Mammary epithelial cell (primary cell): ENCODE results near the gene TRERF1.

Experiments used
- EZH2 ChIP-seq: IDR thresholded peaks from 2 replicates; pipeline ENCODE4 v1.6.1; 2012; ENCODE audit warnings: low read length, inconsistent platforms, borderline replicate concordance
- TF ChIP-seq, protein P1 (sequence below), 2 donors: IDR thresholded peaks in 1 of 2; conservative IDR thresholded peaks in 1 of 2; 2 replicates each; pipeline ENCODE4 v1.5.1; 2011 to 2012; ENCODE audit warnings: inconsistent platforms in 2 of 2, low read length in 2 of 2, mild to moderate bottlenecking in 2 of 2, control low read depth in 1 of 2, low read depth in 1 of 2; ENCODE audit not compliant: insufficient read depth in 1 of 2; ENCODE audit errors: extremely low read depth in 1 of 2

GRCh38 chr6:42217519-42218367 is 234.0 kb downstream of the TRERF1 start, which contains the start of gene MRPS10:
- TF ChIP-seq EZH2 = no peak
- TF ChIP-seq, protein P1, sequence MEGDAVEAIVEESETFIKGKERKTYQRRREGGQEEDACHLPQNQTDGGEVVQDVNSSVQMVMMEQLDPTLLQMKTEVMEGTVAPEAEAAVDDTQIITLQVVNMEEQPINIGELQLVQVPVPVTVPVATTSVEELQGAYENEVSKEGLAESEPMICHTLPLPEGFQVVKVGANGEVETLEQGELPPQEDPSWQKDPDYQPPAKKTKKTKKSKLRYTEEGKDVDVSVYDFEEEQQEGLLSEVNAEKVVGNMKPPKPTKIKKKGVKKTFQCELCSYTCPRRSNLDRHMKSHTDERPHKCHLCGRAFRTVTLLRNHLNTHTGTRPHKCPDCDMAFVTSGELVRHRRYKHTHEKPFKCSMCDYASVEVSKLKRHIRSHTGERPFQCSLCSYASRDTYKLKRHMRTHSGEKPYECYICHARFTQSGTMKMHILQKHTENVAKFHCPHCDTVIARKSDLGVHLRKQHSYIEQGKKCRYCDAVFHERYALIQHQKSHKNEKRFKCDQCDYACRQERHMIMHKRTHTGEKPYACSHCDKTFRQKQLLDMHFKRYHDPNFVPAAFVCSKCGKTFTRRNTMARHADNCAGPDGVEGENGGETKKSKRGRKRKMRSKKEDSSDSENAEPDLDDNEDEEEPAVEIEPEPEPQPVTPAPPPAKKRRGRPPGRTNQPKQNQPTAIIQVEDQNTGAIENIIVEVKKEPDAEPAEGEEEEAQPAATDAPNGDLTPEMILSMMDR (conservative IDR thresholded peaks at IDR 0.05 in 1 of 2, IDR thresholded peaks at IDR 0.05 in 1 of 2; ENCODE audit: extremely low read depth in 1 of 2, insufficient read depth in 1 of 2, low read depth in 1 of 2, low read length in 2 of 2) = no peak
